Activated naive CD8-positive, alpha-beta T cell treated with anti-CD3 and anti-CD28 coated beads, Interleukin-2, amount 50 U/mL, for 24 hours (primary cell): Measurements from ENCODE around the gene EFNB3.

Source experiments
- ATAC-seq: fragments of 150-1000 bp; cut with Tn5 transposase; one replicate; pipeline ENCODE4 v1.10.0; 2021
- DNase-seq: peaks from one replicate; pipeline ENCODE4 v3.0.0; 2021
- H3K27ac Mint-ChIP-seq: one replicate; pipeline ENCODE4 v1.8.0; 2021; ENCODE audit warnings: mild to moderate bottlenecking, mixed read lengths
- H3K27me3 Mint-ChIP-seq: one replicate; pipeline ENCODE4 v1.8.0; 2021; ENCODE audit warnings: mixed read lengths
- H3K36me3 Mint-ChIP-seq: one replicate; pipeline ENCODE4 v1.8.0; 2021; ENCODE audit warnings: low read depth, mixed read lengths
- H3K4me1 Mint-ChIP-seq: one replicate; pipeline ENCODE4 v1.8.0; 2021; ENCODE audit warnings: mixed read lengths
- H3K4me3 Mint-ChIP-seq: one replicate; pipeline ENCODE4 v1.8.0; 2021; ENCODE audit warnings: mild to moderate bottlenecking, moderate library complexity, mixed read lengths
- H3K9me3 Mint-ChIP-seq: one replicate; pipeline ENCODE4 v1.8.0; 2021; ENCODE audit warnings: mixed read lengths

The EFNB3 gene

DNA sequence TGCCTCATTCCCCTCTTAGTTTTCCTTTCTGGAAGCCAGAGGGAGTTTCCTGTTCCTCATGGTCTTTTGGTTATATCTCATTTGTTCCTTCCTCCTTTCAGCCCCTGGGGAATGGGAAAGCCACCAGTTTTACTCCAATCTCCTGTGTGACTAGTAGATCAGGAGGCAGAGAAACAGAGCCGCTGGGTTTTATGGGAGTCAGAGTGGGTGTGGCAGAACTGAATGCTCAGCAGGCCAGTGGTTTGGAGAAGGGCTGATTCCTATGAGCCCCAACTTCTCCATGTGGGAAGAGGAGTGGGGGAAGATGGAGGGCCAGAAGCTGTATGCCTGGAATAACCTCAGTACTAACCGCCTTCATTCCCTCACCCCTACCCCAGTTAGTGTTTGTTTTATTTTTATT is 16.6 kb downstream of the EFNB3 start:
- no peak overlapping the region for H3K27ac Mint-ChIP-seq
- no peaks in the 10 kb centered on the region for H3K36me3 Mint-ChIP-seq
- H3K4me1 Mint-ChIP-seq, result peaks cover 11% of the 10 kb centered on the region
- DNase-seq (no peak), ATAC-seq (no peak)
- H3K27me3 Mint-ChIP-seq, result peaks cover 53% of the 10 kb centered on the region
- no peaks in the 10 kb centered on the region for H3K9me3 Mint-ChIP-seq
- no peak overlapping the region for H3K4me3 Mint-ChIP-seq

DNA sequence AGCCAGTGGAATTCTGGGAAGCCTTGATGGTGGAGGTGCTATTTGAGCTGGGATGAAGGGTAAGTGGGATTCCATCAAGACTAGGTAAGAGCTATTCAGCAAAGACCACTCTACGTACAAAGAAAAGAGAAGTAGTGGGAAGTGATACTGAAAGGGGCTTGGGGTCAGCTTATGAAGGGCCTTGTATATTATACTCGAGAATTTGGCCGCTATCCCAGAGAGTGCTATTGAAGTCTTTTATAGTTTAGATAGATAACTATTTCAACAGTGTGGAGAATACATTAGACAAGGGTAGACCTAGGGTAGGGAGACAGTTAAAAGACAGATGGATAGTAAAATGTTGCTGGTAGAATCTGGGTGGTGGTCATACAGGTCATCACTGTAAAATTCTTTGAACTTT is 22.9 kb downstream of the EFNB3 start:
- H3K36me3 Mint-ChIP-seq, result no peaks in the 10 kb centered on the region
- DNase-seq (no peak), ATAC-seq (no peak)
- no peak overlapping the region for H3K27ac Mint-ChIP-seq
- no peaks in the 10 kb centered on the region for H3K9me3 Mint-ChIP-seq
- peaks cover 15% of the 10 kb centered on the region for H3K27me3 Mint-ChIP-seq
- no peak overlapping the region for H3K4me3 Mint-ChIP-seq
- H3K4me1 Mint-ChIP-seq, result no peaks in the 10 kb centered on the region

DNA sequence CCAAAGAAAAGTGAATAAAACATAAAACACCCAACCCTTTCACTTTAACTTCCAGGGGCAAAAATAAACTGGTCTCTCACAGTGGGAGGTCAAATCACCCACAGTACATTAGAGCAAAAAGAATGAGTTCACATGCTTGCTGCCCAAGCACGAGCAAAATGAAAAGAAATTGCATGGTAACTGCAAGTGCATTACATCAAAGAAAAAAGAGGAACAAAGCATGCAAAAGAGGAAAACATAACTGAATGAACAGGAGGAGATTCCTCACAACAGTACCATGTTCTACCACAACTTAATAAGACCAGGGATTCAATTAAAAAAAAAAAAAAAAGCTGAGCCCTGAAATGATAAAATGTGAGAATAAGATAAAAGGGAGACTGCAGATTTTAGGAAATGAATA is 24.8 kb downstream of the EFNB3 start:
- Mint-ChIP-seq H3K27ac (no peak overlapping the region), H3K4me1 (no peaks in the 10 kb centered on the region), H3K4me3 (no peak overlapping the region), H3K9me3 (no peaks in the 10 kb centered on the region), H3K36me3 (no peaks in the 10 kb centered on the region), H3K27me3 (peaks cover 7% of the 10 kb centered on the region)
- DNase-seq, result no peak
- no peak for ATAC-seq

DNA sequence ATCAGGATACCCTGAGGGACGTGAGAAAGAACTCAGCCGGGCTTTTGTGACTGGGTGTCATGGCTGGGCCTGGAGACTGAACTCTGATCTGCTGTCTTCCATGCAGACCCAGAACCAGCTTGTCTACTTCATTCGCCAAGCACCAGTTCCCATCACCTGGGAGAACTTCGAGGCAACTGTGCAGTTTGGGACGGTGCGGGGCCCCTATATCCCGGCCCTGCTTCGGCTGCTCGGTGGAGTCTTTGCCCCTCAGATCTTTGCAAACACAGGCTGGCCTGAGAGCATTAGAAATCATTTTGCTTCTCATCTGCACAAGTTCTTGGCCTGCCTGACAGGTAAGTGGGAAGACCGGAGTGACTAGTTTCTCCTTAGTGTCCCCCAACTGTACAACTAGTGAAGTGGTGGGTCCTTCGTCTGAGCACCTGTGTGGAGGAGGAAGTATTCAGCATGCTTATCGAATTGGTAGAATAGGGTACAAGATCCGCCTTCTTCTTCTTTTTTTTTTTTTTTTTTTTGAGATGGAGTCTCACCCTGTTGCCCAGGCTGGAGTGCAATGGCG is 28.1 kb downstream of the EFNB3 start:
- no peak overlapping the region for H3K27ac Mint-ChIP-seq
- ATAC-seq, result no peak
- no peak overlapping the region for H3K4me3 Mint-ChIP-seq
- H3K27me3 Mint-ChIP-seq, result no peaks in the 10 kb centered on the region
- DNase-seq, result no peak
- no peaks in the 10 kb centered on the region for H3K9me3 Mint-ChIP-seq
- no peaks in the 10 kb centered on the region for H3K36me3 Mint-ChIP-seq
- no peaks in the 10 kb centered on the region for H3K4me1 Mint-ChIP-seq

DNA sequence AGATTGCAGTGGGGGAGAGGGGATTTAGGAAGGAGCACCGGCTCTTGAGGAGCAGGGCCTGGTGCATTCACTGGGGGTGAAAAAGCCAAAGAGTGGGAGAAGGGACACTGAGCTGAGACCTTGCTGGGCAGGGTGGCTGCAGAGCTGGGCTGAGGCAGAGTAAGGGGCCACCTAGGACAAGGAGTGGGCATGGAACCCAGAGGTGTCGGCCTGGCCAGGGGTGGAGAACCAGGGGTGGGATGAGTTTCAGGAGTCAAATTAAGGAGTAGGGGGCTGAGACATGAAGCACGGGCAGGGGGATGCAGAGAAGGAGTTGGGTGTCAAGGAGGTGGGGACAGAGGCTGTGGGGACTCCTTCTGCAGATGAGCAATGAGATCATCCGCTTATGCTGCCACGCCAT is 32.6 kb downstream of the EFNB3 start:
- H3K27me3 Mint-ChIP-seq, result peaks cover 13% of the 10 kb centered on the region
- no peaks in the 10 kb centered on the region for H3K4me1 Mint-ChIP-seq
- no peaks in the 10 kb centered on the region for H3K9me3 Mint-ChIP-seq
- no peak for ATAC-seq
- no peak overlapping the region for H3K27ac Mint-ChIP-seq
- DNase-seq, result no peak
- H3K4me3 Mint-ChIP-seq, result no peak overlapping the region
- H3K36me3 Mint-ChIP-seq, result no peaks in the 10 kb centered on the region

DNA sequence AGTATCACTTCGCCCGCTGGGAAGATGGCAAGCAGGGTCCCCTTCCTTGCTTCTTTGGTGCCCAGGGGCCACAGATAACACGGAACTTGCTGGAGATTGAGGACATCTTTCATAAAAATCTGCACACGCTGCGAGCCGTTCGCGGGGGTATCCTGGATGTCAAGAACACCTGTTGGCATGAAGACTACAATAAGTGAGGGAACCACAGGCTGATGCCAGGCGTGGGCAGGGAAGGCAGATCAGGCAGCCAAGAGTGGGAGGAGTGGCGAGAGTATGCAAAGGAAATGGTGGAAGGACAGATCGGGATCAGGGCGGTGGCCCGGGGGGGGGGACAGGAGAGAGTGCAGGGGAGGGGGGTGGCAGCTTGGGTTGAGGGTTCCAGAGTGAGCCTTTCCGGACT is 34.7 kb downstream of the EFNB3 start:
- ATAC-seq, result no peak
- no peak for DNase-seq
- Mint-ChIP-seq H3K27ac (no peak overlapping the region), H3K36me3 (no peaks in the 10 kb centered on the region), H3K4me1 (no peaks in the 10 kb centered on the region), H3K9me3 (no peaks in the 10 kb centered on the region), H3K4me3 (no peak overlapping the region), H3K27me3 (peaks cover 13% of the 10 kb centered on the region)

DNA sequence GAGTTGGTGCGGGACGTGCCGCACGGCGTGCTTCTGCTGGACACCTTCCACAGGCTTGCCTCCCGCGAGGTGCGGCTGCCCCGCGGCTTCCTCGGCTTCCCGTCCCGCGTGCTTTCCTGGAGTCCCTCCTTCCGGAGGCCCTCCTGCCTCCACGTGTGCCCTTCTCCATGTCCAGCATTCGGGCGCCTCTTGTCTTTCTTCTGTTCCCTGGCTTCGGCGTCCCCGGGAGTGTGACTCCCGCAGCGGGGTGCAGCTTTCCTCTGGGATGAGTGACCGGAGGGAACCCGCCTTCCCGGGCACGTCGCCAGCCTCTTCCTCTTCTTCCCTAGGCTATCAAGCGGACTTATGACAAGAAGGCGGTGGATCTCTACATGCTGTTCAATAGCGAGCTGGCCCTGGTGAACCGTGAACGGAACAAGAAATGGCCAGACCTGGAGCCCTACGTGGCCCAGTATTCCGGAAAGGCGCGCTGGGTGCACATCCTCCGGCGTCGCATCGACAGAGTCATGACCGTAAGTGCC is 35.5 kb downstream of the EFNB3 start:
- ATAC-seq (no peak), DNase-seq (no peak)
- H3K27me3 Mint-ChIP-seq, result peaks cover 13% of the 10 kb centered on the region
- H3K9me3 Mint-ChIP-seq, result no peaks in the 10 kb centered on the region
- no peak overlapping the region for H3K4me3 Mint-ChIP-seq
- no peaks in the 10 kb centered on the region for H3K36me3 Mint-ChIP-seq
- H3K27ac Mint-ChIP-seq, result no peak overlapping the region
- no peaks in the 10 kb centered on the region for H3K4me1 Mint-ChIP-seq

DNA sequence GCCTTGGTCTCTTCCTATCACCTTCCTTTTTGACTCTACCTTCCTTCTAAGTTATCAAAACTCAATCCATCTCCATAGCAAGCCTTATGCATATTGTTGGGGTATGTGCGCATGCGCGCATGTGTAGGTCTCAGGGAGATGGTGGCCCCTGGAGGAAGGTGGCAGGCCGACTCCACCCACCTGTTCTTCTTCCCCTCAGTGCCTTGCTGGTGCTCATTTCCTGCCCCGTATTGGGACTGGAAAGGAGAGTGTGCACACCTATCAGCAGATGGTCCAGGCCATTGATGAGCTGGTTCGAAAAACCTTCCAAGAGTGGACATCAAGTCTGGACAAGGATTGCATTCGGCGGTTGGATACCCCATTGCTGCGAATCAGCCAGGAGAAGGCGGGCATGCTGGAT is 37.7 kb downstream of the EFNB3 start:
- Mint-ChIP-seq H3K27me3 (peaks cover 13% of the 10 kb centered on the region), H3K27ac (no peak overlapping the region), H3K4me3 (no peak overlapping the region), H3K9me3 (no peaks in the 10 kb centered on the region), H3K4me1 (no peaks in the 10 kb centered on the region), H3K36me3 (no peaks in the 10 kb centered on the region)
- ATAC-seq, result no peak
- DNase-seq, result no peak

DNA sequence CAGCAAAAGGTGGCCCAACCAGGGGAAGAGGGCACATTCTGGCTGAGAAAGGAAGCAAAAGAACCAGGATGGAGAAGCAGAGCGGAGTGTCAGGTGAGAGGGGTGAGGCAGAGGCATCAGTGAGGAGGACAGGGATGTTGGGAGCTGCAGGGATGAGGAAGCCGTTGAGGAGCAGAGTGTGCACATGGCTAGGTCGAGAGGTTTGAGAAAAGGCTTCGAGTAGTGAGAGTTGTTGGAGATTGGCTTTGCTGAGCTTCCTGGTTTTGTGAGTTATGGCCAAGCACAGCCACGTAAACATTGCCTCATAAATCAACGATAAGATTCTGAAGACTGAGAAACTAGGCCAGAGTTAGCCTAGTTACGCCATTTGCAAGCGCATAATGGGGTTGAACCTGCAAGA is 39.4 kb downstream of the EFNB3 start:
- ATAC-seq (no peak), DNase-seq (no peak)
- Mint-ChIP-seq H3K9me3 (no peaks in the 10 kb centered on the region), H3K27me3 (peaks cover 15% of the 10 kb centered on the region), H3K27ac (no peak overlapping the region), H3K36me3 (no peaks in the 10 kb centered on the region), H3K4me3 (no peak overlapping the region), H3K4me1 (no peaks in the 10 kb centered on the region)

DNA sequence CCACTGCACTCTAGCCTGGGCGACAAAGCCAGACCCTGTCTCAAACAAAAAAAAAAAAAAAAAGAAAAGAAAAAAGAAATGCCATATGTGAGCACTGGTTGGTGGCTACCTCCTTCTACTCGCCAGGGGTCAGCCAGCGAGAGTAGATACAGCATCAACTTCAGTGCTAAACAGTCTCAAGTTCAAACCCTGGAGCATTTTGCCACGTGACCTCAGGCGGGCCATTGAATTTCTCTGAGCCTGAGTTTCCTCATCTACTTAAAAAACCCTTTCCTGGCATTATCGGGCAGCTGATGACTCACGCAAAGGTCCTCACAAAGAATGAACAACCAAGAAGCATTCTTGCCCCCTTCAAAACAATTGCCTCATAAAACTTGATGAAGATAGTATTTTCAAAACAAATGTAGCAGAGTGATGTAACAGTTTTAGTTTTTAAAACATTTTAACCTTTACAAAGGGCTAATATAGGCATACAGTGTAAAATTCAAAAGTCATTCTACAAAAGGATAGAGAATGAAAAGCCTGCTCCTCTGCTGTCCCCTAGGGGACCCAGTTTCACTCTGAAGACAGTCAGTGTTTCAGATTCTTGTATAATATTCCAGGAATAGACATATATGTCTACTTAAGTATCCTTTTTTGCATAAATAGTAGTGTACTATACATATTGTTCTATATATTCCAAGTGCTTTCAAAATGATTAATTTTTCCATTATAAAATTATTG is 40.9 kb downstream of the EFNB3 start:
- no peaks in the 10 kb centered on the region for H3K4me1 Mint-ChIP-seq
- ATAC-seq, result no peak
- no peaks in the 10 kb centered on the region for H3K9me3 Mint-ChIP-seq
- no peak for DNase-seq
- peaks cover 6% of the 10 kb centered on the region for H3K27me3 Mint-ChIP-seq
- H3K27ac Mint-ChIP-seq, result no peak overlapping the region
- no peaks in the 10 kb centered on the region for H3K36me3 Mint-ChIP-seq
- no peak overlapping the region for H3K4me3 Mint-ChIP-seq

DNA sequence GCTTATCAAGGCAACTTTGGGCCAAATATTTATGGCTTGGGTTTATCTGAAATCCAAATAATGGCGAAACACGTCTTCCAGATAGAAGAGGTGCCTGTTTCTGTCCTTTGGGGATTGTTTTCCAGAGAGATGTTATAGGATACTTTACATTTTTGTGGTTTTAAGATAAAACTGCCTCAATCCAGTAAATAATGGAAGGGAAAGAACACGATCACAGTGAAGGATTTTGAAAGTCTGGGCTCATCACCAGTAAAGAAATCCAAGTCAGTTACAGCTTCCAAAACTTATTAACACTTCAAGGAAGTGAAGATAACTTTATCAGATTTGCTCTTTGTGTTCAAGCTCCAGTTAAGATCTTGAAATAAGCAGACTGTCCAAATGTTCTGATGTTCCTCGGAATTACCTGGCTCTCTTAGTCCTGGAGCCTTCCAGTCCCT is 42.7 kb downstream of the EFNB3 start:
- Mint-ChIP-seq H3K27me3 (peaks cover 3% of the 10 kb centered on the region), H3K36me3 (no peaks in the 10 kb centered on the region), H3K9me3 (no peaks in the 10 kb centered on the region), H3K27ac (no peak overlapping the region), H3K4me3 (no peak overlapping the region), H3K4me1 (no peaks in the 10 kb centered on the region)
- ATAC-seq, result no peak
- no peak for DNase-seq

DNA sequence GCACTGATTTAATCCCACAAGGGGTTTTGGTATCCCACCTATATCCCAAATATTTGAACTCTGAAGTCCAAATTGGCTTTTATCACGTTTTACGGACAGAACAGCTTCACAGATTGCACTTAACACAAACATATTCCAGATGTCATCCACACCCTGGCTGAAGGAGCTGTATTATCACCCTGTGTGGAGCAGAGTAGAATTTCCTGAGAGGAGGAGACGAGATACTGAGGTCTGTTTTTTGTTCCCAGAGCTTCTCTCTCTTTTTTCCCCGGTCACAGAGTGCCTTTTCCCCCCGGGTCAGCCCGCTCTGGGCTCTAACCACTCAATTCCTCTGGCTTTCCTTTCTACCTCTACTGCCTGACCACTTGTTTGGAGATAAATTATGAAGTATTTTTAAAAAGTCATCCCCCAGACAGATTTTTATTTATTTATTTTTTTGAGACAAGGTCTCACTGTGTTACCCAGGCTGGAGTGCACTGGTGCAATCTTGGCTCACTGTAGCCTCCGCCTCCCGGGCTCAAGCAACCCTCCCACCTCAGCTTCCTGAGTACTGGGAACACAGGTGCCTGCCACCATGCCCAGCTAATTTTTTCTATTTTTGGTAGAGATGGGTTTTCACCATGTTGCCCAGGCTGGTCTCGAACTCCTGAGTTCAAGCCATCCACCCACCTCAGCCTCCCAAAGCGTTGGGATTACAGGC is 43.2 kb downstream of the EFNB3 start:
- H3K4me3 Mint-ChIP-seq, result no peak overlapping the region
- H3K36me3 Mint-ChIP-seq, result no peaks in the 10 kb centered on the region
- H3K4me1 Mint-ChIP-seq, result no peaks in the 10 kb centered on the region
- ATAC-seq, result no peak
- H3K27me3 Mint-ChIP-seq, result peaks cover 3% of the 10 kb centered on the region
- H3K9me3 Mint-ChIP-seq, result no peaks in the 10 kb centered on the region
- no peak for DNase-seq
- H3K27ac Mint-ChIP-seq, result no peak overlapping the region

DNA sequence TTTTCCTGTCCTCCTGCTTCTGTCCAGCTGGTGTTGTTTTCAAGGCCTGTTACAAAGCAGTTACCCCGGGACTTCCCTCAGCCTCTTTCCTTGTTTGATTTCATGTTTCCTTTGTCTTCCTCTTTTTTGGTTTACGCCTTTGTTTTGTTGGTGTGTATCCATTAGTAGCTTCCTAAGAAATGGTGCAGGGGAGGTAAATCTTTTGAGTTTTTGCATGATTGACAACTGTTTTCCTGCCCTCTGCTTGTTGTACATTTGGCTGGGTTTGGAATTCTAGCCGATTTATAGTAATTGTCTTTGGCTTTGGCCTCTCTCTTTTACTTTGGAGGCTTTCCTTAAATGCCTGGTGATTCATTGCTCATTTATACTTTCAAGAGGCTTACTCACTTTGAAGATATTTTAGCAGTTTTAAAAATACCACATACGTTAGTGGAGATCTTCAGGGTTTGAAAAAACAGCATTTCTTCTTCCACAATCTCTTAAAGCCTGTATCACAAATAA is 45.4 kb downstream of the EFNB3 start:
- Mint-ChIP-seq H3K4me1 (no peaks in the 10 kb centered on the region), H3K27me3 (peaks cover 8% of the 10 kb centered on the region), H3K27ac (no peak overlapping the region), H3K36me3 (no peaks in the 10 kb centered on the region), H3K4me3 (no peak overlapping the region), H3K9me3 (no peaks in the 10 kb centered on the region)
- DNase-seq (no peak), ATAC-seq (no peak)

DNA sequence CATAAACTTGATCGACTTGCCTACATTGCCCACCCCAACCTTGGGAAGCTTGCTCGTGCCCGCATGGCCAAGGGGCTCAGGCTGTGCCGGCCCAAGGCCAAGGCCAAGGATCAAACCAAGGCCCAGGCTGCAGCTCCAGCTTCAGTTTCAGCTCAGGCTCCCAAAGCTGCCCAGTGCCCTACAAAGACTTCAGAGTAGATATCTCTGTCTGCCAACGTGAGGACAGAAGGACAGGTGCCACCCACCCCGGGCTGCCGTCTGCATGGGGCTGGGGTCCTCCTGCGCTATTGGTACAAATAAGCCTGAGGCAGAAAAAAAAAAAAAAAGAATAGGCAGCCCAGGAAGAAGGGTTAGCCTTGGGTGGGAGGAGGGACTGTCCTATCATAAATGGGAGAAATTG is 49.7 kb downstream of the EFNB3 start:
- DNase-seq (no peak), ATAC-seq (no peak)
- Mint-ChIP-seq H3K4me1 (no peaks in the 10 kb centered on the region), H3K9me3 (no peaks in the 10 kb centered on the region), H3K27me3 (peaks cover 5% of the 10 kb centered on the region), H3K36me3 (no peaks in the 10 kb centered on the region), H3K27ac (no peak overlapping the region), H3K4me3 (no peak overlapping the region)
